Activated CD4-positive, alpha-beta T cell treated with anti-CD3 and anti-CD28 coated beads, Interleukin-2, amount 50 U/mL, for 4 hours (primary cell): Measurements from ENCODE around the gene CDH19.

Source experiments
- DNase-seq, 2 experiments: peaks; one replicate each; pipeline ENCODE4 v3.0.0-alpha.2; 2020

Gene CDH19, protein sequence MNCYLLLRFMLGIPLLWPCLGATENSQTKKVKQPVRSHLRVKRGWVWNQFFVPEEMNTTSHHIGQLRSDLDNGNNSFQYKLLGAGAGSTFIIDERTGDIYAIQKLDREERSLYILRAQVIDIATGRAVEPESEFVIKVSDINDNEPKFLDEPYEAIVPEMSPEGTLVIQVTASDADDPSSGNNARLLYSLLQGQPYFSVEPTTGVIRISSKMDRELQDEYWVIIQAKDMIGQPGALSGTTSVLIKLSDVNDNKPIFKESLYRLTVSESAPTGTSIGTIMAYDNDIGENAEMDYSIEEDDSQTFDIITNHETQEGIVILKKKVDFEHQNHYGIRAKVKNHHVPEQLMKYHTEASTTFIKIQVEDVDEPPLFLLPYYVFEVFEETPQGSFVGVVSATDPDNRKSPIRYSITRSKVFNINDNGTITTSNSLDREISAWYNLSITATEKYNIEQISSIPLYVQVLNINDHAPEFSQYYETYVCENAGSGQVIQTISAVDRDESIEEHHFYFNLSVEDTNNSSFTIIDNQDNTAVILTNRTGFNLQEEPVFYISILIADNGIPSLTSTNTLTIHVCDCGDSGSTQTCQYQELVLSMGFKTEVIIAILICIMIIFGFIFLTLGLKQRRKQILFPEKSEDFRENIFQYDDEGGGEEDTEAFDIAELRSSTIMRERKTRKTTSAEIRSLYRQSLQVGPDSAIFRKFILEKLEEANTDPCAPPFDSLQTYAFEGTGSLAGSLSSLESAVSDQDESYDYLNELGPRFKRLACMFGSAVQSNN

DNA sequence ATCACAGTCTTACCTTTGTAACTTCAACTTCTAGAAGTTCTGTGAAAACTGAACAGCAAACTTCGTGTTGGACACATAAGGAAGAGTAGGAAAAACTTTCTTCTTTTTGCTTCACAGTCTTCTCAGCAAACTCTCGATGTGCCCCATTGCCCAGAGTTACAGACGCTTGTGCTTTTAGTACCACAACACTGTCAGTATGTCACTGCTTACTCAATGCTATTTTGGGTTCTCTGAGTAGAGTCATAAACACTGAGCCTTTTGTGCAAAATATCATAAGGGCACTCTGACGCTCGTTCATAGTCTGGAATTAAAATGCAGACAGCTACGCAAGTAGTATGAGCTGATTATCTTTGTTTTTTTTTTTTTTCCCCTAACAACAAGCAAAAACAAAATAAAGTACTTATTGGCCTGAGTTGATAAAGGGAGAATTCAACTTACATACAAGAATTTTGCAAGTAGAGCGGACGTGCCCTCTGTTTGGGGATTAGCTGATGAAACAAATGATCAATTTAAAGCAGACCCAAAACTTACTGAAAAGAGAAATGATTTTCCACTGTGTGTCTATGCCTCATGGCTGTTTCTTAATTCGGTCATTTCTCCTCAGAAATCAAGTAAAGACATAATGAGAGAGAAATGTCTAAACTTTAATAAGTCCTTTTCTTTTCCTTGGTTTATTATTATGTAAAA is at the start of gene CDH19:
CDH19 (minus strand) TSS at position 150 of the 687 bp plus-strand sequence. CDS start 31,886 bp downstream, outside the sequence.
- DNase-seq: no peak

DNA sequence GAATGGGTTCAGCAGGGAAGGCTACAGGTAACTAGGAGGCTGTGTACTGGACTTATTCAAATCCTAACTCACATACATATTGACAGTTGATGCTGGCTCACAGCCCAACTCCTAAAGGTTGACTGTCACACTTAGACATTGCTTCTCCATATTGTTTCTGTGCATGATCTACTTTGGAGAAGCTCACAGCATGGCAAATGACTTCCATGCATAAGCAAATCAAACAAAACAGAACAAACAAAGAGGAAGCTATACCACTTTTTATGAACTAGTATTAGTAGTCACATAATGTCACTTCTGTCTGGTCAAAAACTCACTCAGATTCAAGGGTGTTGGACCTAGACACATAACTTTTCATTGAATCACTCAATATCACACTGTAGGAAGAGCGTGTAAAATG is 43.8 kb upstream of the CDH19 start:
- no peak for DNase-seq

DNA sequence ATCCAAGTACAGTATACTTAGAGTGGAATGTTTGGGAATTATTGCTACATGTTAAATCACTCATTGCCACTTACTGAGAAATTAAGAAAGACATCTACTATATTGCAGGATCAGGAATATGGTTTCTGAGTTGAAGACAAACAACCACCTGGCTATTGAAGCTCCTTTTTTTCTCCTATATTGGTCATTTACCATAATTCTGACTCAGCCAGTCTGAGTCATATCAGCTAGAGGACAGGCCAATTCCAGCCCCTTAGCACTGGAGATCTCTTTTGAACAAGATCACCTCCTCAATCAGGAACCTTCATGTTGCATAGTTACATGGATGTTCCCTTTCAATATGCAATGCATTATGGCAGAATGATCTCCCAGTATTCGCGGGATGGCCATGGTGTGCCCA is 42.7 kb upstream of the CDH19 start:
- DNase-seq: no peak

DNA sequence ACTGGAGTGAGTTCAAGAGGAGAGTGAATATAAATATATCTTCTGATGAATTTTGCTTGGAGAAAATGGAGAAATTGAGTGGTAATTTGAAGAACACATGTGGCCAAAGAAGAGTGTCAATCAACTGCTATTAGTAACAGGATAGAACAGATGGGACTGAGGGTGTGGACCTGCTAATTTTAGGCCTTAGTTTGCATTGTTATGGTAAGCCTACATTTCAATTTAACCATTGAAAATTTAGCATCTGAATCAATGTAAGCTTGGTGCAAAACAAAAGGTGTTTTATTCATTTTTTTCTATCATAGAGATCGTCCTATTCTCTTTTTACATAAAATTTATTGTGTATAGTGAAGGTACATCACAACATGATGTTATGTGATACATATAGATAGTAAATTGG is 42.1 kb upstream of the CDH19 start:
- DNase-seq: no peak

DNA sequence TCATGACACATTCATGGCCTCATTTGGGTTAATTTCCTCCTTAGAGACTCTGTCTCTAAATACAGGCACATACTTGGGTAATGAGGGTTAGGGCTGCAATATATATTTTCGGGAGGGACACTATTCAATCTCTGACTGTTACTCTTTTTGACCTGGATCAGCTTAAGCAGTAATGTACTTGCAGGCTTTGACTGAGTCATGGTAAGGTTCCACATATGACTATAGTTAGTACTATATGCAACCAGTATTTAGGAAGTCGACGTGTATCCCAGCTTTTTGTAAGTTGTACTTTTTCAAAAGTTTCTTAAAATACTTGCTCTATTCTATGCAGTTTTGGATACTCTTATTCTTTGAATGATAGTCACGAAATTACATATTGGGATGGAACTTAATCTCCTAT is 37.2 kb upstream of the CDH19 start:
- DNase-seq: no peak

DNA sequence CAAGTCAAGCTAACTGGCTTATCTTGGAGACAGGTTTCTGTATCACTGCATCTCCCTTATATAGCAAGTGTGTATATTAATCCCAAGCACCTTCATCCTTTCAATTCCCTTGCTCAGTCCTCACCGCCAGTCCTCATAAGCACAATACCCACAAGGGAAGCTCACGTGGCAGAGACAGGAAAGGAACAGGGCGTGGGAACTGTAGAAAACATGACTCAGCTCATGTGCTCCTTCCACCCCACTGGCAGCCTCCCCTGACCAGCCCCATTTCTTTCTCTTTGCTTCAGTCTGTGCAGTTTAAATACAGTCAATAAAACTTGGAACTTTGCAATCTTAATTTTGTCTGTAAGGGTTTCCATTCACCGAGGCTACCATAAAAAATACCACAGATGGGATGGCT is 36.5 kb upstream of the CDH19 start:
- no peak for DNase-seq

DNA sequence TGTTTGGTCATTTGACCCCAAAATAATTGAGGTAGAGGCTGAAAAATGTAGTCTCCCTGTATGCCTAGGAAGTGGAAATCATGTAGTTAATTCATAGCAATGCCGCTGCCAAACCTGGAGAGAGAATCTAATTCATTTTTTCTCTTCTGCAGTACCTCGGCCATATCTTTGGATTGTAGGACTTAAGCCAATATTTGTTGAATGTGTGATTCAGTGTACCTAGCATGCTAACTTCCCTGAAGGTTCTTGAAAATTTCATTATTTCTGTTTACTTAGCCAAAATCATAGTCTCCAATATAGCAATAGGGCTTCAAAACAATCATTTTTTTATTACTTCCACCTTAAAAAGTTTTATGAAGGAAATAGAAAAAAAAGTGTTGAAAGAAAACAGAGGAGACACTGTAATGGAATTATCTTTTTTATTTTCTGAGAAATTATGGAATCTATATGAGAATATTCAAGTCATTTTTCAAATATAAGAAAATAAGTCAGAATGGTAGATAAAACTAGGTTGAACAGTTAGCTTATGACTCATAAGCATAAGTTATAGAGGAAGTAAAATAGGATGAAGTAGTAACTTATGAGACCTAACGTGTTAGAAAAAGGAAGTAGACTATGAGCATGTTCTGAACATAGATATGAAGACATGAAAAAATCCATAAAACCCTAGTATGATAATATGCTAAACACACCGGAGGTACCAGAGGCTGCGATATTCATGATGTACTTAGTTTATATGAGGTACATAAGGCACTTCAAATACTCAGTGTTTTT is 35.2 kb upstream of the CDH19 start:
- DNase-seq: no peak

DNA sequence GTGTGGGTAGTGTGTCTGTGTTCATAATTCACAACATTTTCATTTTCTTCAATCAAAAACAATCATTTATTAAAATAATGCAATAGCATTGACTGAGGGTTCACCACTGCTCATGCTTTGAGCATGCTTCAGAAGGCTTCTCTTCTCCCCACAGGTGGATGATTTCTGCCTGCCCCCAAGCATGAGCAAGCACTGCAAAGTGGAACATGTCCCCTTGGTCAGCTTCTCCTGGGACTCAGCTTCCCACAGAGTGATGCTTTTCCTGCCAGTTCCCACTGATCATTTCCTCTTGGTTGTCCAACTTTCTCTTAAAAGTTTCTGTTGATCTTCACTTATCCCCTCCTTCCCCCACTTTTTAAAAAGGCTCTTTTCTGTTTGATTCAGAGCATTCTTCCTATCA is 31.5 kb upstream of the CDH19 start:
- no peak for DNase-seq

DNA sequence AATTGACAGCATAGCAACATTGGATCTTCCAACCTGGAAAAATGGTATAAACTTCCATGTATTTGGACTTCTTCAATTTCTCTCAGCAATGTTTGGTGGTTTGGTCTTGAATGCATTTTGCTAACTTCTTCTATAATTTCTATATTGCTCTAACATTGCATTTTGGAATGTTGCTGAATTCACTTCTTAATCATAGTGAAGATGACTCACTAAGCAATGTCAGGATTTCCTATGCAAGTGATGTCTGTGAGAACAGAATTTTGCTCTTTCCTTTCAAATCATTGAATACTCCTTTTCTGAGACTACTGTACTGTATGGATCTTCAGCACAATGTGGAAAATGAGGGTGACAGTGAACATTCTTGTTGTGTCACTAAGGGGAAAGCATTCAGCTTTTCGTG is 28.9 kb upstream of the CDH19 start:
- no peak for DNase-seq

DNA sequence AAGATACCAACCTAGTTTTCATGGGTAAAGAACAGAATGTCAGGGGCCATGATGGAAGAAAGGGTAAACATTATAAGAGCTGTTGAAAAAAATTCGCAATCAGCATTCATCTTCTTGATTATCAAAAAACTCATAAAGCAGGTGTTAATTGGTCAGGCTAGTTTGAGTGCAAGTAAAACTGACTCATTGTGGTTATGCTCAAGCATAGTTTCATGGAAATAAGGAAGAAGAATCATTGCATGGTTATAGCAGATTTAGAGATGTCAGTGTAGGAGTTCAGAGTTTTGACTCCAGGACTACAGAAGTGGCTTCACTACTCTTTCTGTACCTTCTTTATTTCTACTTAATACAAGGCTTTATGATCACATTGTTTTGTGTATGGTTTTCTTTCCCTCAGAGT is 26.9 kb upstream of the CDH19 start:
- no peak for DNase-seq

DNA sequence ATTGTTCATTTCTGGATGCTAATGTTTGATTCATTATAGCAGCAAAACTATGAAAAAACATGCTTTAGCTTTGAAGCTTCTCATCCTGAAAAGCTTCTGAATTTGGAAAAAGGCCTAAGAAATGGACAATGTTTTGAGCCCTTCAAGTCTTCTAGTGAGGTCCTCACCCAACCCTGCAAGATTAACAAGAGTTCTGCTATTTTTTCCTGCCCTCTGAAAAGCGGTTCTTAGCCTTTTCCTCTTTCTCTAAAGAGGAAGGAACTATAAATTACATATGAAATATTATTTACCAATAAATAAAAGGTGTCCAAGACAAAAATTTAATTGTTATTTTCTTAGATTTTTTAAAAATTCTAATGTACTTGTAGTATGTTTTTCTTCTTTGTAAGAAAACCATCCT is 19.9 kb upstream of the CDH19 start:
- DNase-seq: no peak

DNA sequence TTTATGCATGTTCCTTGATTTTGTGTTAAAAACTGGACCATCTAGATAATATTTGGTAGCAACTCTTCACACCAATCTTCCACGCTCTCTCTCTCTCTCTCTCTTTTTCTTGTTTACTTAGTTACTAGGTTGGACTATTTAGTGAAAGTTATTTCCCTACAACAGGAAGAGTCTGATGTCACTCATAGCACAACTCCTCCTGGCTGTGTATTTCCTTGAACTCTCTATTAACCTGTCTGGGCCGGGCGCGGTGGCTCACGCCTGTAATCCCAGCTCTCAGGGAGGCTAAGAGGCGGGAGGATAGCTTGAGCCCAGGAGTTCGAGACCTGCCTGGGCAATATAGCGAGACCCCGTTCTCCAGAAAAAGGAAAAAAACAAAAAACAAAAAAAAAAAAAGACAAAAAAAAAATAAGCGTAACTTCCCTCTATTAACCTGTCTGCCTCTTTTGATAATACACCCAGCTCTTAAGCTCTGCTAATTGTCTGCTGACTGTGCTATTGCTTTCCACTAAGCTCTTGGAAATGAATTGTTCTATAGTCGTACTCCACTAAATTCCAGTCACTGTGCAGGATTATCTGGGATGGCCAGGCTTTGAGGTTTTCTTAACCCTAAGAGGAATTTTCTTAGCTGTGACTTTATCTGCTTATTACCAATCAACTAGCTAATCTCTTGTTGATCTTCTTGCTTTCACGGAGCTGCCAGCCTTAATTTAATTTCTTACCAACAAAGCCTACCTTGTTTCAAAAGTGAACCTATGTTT is 18.1 kb upstream of the CDH19 start:
- no peak for DNase-seq

DNA sequence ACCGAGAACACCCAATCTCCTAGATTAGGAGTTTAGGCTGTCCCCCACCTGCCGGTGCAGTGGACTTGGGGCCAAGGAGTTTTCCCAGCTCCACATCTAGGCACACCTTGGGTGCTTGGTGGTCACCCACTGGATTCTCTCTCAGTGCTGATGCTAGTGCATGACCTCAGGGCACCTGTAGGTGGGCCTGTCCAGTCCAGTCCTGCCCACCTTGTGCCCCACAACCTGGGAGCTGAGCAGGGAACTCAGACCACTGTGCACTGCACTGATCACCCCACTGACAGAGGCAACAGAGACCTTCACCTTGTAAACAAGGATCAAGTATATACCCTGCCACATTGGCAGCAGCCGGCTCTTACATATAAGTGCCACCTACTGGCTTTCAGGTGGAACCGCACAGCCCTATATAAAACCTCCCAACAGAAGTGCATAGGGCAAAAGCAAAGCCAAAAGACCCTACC is 12.7 kb upstream of the CDH19 start:
- DNase-seq: no peak

DNA sequence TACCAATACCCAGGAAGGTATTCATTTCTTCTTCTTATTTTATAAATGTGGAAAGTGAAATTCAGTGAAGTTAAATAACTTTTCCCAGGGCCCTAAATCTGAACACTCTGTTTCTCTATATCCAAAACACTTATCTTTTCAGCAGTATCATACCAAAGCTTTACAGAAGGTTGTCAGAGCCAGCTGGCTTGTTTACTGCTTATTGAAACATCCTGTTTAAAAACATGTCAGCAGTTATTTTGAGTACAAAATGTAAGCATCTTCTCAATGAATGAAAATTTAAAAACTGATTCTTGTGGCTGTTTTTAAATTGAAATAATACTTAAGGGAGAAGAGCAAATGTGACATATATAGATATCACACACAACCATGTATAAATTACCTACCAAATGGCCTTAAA is 11.3 kb upstream of the CDH19 start:
- no peak for DNase-seq

DNA sequence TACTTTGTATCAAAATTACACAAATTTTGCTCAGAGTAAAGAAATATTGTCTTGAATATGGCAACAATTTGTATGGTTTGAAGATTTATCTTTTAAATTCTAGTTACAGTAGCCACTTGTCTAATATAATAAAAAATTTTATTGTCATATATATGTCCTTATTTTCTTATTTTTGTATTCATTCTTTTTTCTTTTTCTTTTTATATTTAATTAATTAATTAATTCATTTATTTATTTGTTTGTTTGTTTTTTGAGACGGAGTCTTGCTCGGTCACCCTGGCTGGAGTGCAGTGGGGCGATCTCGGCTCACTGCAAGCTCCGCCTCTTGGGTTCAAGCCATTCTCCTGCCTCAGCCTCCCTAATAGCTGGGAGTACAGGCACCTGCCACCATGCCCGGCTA is 3.7 kb upstream of the CDH19 start:
- no peak for DNase-seq

DNA sequence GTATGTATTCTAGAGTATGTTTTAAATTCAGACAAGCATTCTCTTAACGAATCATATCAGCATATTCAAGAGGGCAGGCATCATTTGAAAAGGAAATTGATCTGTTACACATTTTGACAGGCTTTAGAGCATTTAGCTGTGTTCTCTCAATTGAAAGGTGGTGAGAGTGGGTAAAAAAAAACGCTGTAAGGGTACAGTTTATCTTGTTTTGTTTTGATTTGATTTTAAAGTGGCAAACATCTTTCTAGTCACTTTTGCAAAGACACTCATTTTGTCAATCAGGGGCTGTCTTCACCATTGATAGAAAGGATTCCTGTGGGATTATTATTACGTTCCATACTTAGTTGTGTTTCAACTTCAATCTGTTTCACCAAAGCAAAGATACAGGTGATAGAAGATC is 2.2 kb downstream of the CDH19 start:
- DNase-seq: no peak

DNA sequence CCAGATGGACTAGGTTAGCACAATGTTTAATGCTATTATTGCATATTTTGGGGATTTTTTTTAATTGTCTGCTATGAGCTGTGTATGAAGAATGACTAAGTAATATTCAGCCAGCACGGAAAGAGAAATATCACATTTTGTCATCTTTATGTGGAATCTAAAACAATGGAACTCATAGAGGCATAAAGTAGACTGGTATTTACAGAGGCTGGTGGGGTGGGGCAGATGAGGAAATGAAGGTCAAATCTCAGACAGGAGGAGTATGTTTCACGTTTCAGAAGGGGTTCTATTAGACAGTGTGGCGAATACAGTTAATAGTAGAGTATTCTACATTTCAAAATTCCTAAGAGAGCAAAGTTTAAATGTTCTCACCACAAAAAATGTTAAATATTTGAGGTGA is 4.7 kb downstream of the CDH19 start:
- no peak for DNase-seq

DNA sequence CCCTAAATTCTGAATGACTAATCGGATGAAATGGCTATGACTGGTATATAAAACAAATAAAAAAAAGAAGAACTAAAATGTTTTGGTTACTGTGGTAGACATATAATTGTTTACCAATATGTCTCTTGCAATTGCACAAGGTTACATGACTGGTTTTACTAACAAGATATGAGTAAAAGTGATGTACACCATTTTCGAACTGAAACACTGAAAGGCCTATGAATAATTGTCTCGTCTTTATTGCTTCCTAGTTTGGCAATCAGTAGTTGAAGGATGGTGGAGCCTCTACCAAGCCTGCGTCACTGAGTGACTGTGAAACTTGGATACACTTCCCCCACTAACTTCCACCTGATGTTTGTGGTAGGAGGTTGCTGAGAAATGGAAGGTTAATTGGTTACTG is 16.5 kb downstream of the CDH19 start:
- DNase-seq: no peak

DNA sequence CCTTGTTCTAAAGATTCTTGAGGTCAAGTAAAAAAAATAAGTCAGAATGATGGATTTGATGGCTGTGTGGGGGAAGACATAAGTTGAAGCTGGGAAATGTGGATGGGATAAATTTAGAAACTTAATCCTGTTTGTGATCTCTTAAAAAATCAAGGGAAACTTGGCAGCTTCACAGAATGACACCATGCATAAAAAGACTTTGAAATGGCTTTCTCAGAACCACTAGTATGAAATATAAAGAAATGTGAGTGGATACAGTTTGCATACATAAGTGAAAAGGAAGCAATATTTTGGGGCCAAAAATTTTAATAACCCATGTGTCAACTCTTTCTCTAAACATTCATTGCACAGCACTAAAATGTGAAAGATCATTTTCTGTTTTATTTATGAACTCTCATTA is 21.7 kb downstream of the CDH19 start:
- no peak for DNase-seq

DNA sequence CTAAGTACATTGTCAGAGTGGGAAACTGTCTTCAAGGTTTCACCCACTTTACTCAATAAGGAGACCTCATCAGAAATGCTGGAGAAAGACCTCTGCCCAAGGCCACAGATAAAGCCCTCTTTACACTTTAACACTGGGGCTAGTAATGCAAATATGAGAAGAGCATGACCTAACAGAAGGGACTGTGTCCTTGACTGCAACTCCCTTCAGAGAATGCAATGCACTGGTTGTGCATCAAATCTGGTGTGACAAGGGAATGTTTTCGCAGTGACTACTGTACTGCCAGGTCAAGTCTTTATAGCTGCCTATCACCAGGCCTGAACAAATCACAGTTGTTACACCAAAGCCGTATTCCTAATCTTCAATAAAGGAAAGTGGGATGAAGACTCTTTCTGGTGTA is 28.6 kb downstream of the CDH19 start:
- DNase-seq: no peak

DNA sequence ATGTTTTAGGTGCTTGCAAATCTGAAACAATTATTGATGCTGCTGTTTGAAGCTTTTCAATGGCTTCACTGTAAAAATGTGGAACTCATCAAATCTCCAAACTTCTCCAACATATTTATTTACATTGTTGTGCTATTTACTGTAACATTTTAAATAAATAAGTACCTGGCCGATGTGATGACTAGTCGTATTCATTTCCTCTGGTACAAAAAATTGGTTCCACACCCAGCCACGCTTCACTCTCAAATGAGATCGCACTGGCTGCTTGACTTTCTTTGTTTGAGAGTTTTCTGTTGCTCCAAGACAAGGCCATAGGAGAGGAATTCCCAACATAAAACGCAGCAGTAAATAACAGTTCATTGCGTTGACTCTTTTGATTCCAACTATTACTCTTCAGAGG is 32.0 kb downstream of the CDH19 start:
- DNase-seq: no peak

DNA sequence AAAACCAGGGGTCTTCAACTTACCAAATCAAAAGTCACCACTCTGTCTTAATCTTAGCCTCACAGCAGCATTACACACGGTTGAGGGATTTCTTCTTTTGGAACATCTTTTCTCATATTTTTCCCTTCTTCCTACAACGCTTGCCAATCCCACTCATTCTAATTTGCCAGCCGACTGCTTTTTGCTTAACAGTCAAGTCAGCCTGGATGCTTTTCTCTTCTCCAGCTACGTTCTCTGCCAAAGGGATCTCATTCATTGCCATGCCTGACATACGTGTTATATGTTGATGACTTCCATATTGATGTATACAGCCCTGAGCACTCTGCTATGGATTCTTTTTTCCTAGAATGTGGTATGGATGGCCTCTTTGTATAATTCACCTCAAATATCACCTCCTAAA is 37.3 kb downstream of the CDH19 start:
- no peak for DNase-seq
